ENCODE measurements around the gene C1GALT1. TPM values are rescaled to one million over a fixed set of nuclear protein-coding genes. Genes with fewer than 3 reads are reported as not detected.
"Not testable (repeated sequence)": the region's sequence is repeated elsewhere in the genome, so short reads cannot be mapped to it uniquely, and the experiment has no call there.

C1GALT1 gene
- total RNA-seq, 4 donors from 2014 or later, result 42.9 to 99.9 (median 54.6) TPM

DNA sequence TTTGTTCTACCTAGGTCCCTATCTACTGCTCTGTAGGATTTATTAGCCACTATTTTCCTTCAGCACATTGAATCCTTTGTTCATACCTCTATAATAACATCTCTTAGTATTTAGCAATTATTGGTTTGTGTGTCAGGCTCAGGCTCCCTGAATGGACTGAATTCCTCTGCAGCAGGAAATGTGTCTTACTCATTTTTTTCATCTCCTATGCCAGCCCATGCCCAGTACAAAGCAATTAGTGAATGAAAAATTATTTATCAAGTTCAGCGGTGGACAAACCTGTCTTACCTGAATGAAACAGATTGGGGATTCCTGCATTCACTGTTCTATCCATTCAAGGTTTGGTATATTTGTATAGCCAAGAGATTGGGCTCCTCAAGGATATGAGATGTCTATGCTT, 53.7 kb downstream of the C1GALT1 start:
- DNase-seq, result no peak
- Histone ChIP-seq H3K9me3 (no peaks in the 10 kb centered on the region), H3K4me1 (peaks cover 0 to 8% of the 10 kb centered on the region in 2 donors), H3K27me3 (no peaks in the 10 kb centered on the region), H3K27ac (no peak overlapping the region), H3K36me3 (no peaks in the 10 kb centered on the region), H3K4me3 (replicated peaks in 1 of 3) (no peak overlapping the region)
- TF ChIP-seq, protein P1, sequence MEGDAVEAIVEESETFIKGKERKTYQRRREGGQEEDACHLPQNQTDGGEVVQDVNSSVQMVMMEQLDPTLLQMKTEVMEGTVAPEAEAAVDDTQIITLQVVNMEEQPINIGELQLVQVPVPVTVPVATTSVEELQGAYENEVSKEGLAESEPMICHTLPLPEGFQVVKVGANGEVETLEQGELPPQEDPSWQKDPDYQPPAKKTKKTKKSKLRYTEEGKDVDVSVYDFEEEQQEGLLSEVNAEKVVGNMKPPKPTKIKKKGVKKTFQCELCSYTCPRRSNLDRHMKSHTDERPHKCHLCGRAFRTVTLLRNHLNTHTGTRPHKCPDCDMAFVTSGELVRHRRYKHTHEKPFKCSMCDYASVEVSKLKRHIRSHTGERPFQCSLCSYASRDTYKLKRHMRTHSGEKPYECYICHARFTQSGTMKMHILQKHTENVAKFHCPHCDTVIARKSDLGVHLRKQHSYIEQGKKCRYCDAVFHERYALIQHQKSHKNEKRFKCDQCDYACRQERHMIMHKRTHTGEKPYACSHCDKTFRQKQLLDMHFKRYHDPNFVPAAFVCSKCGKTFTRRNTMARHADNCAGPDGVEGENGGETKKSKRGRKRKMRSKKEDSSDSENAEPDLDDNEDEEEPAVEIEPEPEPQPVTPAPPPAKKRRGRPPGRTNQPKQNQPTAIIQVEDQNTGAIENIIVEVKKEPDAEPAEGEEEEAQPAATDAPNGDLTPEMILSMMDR (IDR thresholded peaks at IDR 0.05), result no peak
- no peak for TF ChIP-seq POLR2A (IDR thresholded peaks at IDR 0.05)
- 95 to 100% methylated on average over 1 of the region's 1 CpG for WGBS, 2 donors
- intact Hi-C loops (cut with DNase I), result no loop called here

DNA sequence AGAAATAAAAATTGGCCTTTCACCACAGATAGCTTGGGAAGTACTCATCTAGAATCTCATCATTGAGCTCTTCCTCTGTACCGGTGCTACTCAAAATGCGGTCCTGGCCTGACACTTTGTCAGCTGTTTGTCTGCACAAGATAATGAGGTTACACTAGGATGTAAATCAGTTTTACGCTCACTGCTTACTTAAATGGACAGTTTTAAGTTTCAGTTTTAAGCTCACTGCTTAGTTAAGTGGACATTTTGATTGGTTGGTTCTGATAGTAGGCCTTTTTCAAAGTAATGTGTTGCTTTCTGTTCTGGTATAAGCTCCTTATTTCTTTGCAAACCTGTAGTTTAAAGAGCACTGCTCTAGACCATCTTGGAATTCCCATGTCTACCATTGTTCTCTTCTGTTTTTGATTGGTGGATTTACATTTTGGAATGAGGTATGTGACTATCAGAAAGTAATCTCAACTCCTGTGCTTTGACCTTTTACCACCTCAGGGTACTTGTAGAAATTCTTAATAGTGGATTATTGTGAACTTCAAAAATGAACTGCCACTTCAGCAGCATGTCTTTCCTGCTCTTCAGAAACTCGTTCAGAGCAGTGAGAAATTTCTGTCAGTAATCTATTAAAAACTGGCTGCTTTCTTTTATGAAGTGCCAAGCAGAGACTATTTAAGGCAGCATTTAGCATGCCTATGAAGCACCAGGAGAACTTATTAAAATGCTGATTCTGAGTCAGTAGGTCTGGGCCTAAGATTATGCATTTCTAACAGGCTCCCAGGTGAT, 55.0 kb downstream of the C1GALT1 start:
- no peaks in the 10 kb centered on the region for H3K36me3 ChIP-seq
- H3K4me1 ChIP-seq, result peaks cover 0 to 8% of the 10 kb centered on the region in 2 donors
- intact Hi-C loops (cut with DNase I), result no loop called here
- H3K27me3 ChIP-seq, result no peaks in the 10 kb centered on the region
- DNase-seq, result no peak
- no peak overlapping the region for H3K4me3 ChIP-seq (replicated peaks in 1 of 3)
- H3K27ac ChIP-seq, result no peak overlapping the region
- TF ChIP-seq, protein P1 (IDR thresholded peaks at IDR 0.05), result no peak
- no peak for TF ChIP-seq POLR2A (IDR thresholded peaks at IDR 0.05)
- 83 to 85% methylated on average over 4 of the region's 4 CpGs for WGBS, 2 donors
- no peaks in the 10 kb centered on the region for H3K9me3 ChIP-seq

DNA sequence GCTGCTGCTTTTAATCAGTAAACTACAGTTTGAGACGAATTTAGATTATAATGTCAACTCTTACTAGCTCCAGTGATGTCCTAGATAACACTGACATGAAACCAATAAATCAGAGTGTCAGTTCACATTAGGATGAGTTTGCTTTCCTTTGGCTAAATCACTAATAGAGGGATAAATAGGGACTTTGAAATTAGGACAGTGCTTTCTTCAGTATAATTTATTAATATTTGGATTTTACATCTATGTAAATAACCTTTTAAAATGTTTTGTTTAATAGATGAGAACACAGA, 55.6 kb downstream of the C1GALT1 start:
- no peaks in the 10 kb centered on the region for H3K36me3 ChIP-seq
- intact Hi-C loops (cut with DNase I), result no loop called here
- DNase-seq, result no peak
- no peak overlapping the region for H3K27ac ChIP-seq
- no peak overlapping the region for H3K4me3 ChIP-seq (replicated peaks in 1 of 3)
- WGBS, 2 donors, result 59 to 60% methylated on average over 1 of the region's 1 CpG
- TF ChIP-seq, protein P1 (IDR thresholded peaks at IDR 0.05), result no peak
- no peaks in the 10 kb centered on the region for H3K27me3 ChIP-seq
- no peaks in the 10 kb centered on the region for H3K9me3 ChIP-seq
- H3K4me1 ChIP-seq, result peaks cover 0 to 8% of the 10 kb centered on the region in 2 donors

DNA sequence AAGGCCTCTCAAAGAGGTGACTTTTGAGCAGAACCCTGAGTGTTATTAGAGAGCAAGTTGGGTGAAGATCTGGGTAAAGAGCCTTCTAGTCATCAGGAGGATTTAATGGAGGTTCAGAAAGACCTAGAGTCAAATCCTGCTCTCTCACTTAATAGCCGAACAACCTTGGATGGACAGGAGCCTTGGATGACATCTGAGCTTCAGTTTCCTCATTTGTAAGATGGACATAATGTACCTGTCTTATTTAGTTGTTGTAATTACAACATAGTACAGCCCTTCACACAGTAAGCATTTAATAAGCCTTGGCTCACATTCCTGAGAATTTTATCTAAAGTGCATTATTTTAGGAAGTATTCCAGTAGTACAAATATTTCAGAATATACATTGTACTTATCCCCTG, 57.0 kb downstream of the C1GALT1 start:
- no peak overlapping the region for H3K4me3 ChIP-seq (replicated peaks in 1 of 3)
- H3K4me1 ChIP-seq, result peaks cover 0 to 8% of the 10 kb centered on the region in 2 donors
- no peaks in the 10 kb centered on the region for H3K9me3 ChIP-seq
- no peaks in the 10 kb centered on the region for H3K27me3 ChIP-seq
- DNase-seq, result no peak
- no peaks in the 10 kb centered on the region for H3K36me3 ChIP-seq
- 88 to 97% methylated on average over 1 of the region's 1 CpG for WGBS, 2 donors
- TF ChIP-seq, protein P1 (IDR thresholded peaks at IDR 0.05), result no peak
- TF ChIP-seq POLR2A (IDR thresholded peaks at IDR 0.05), result no peak
- H3K27ac ChIP-seq, result no peak overlapping the region
- intact Hi-C loops (cut with DNase I), result no loop called here

DNA sequence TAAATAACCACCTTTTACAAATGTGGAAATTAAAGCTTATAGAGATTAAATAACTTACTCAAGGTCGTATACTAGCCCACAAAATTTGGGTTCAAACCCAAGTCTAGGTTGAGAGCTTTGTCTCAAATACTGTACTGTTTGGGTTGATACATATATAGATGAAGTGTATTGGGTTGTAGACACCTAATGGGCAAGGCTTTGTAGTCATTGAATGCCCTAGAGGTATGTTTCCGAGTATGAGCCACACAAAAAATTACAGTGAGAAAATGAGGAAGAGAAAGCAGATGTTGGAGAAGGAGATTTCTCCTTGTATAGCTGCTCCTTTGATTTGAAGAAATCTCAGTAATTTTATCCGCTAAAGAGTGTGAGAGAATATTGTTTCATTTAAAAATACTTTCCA, 60.6 kb downstream of the C1GALT1 start:
- intact Hi-C loops (cut with DNase I), result no loop called here
- TF ChIP-seq, protein P1 (IDR thresholded peaks at IDR 0.05), result no peak
- TF ChIP-seq POLR2A (IDR thresholded peaks at IDR 0.05), result no peak
- 78 to 95% methylated on average over 3 of the region's 3 CpGs for WGBS, 2 donors
- Histone ChIP-seq H3K36me3 (no peaks in the 10 kb centered on the region), H3K27ac (no peak overlapping the region), H3K4me1 (peaks cover 0 to 5% of the 10 kb centered on the region in 2 donors), H3K27me3 (no peaks in the 10 kb centered on the region), H3K9me3 (no peaks in the 10 kb centered on the region), H3K4me3 (replicated peaks in 1 of 3) (no peak overlapping the region)
- DNase-seq, result no peak

DNA sequence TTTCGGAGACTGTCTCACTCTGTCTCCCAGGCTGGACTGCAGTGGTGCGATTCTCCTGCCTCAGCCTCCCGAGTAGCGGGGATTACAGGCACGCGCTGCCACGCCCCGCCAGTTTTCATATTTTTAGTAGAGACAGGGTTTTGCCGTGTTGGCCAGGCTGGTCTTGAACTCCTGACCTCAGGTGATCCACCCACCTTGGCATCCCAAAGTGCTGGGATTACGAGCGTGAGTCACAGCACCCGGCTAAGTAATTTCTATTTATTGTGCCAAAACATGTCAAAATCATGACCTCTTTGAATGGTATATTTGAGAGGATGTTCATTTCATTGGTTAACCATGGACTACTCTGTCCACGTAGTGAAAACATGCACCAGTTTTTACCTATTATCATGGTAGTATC, 62.9 kb downstream of the C1GALT1 start:
- H3K9me3 ChIP-seq; H3K4me3 ChIP-seq (replicated peaks in 1 of 3); H3K36me3 ChIP-seq; H3K27ac ChIP-seq; intact Hi-C loops (cut with DNase I); H3K27me3 ChIP-seq; DNase-seq: not testable (repeated sequence)
- WGBS, 2 donors, result 95 to 98% methylated on average over 13 of the region's 13 CpGs
- peaks cover 0 to 14% of the 10 kb centered on the region in 2 donors for H3K4me1 ChIP-seq

Measured in thyroid gland (tissue), 4 donors.